K562 (cell line): ENCODE results near the gene P2RX3. TPM values are rescaled to one million over a fixed set of nuclear protein-coding genes. Genes with fewer than 3 reads are reported as not detected.

Experiments
- ATF7 ChIP-seq: fragments of 450-650 bp; IDR thresholded peaks from 2 replicates; pipeline ENCODE4 v1.7.1; 2014; ENCODE audit warnings: mild to moderate bottlenecking, moderate library complexity
- CBX8 ChIP-seq: fragments of 200-600 bp; sonication (generic); IDR thresholded peaks from 2 replicates; pipeline ENCODE4 v1.6.1; 2012; ENCODE audit warnings: borderline replicate concordance, mixed run types, low read depth, mild to moderate bottlenecking, moderate library complexity, mixed read lengths, low read length, control low read depth, inconsistent platforms; ENCODE audit not compliant: poor library complexity, severe bottlenecking; ENCODE audit errors: extremely low read depth
- CCAR2 ChIP-seq: fragments of 200-400 bp; formaldehyde crosslinking; IDR thresholded peaks from 2 replicates; pipeline ENCODE4 v1.6.1; 2017; ENCODE audit warnings: mild to moderate bottlenecking, low read depth, low read length
- ELF1 ChIP-seq: fragments of 200-800 bp; sonication (Bioruptor generic); IDR thresholded peaks from 2 replicates; pipeline ENCODE4 v1.6.1; 2016; ENCODE audit warnings: missing genetic modification characterization, missing compliant biosample characterization
- ERF ChIP-seq: fragments of 450-650 bp; formaldehyde crosslinking; IDR thresholded peaks from 2 replicates; pipeline ENCODE4 v1.4.0; 2020; ENCODE audit warnings: mild to moderate bottlenecking, mixed read lengths
- MAZ ChIP-seq, 2 experiments: fragments of 450-650 bp in 1 of 2; sonication (generic) in 1 of 2; formaldehyde crosslinking; IDR thresholded peaks in 1 of 2; conservative IDR thresholded peaks in 1 of 2; 2 replicates each; pipeline versions ENCODE4 v1.4.0 to v1.5.0; 2020; ENCODE audit warnings: mild to moderate bottlenecking in 1 of 2, missing genetic modification reagents in 1 of 2
- NFIC ChIP-seq: fragments of 450-650 bp; IDR thresholded peaks from 2 replicates; pipeline ENCODE4 v1.6.1; 2017; ENCODE audit warnings: mild to moderate bottlenecking, inconsistent platforms
- PHF20 ChIP-seq: fragments of 450-650 bp; IDR thresholded peaks from 2 replicates; pipeline ENCODE4 v1.6.1; 2018; ENCODE audit not compliant: partially characterized antibody
- RCOR1 ChIP-seq, 2 experiments: IDR thresholded peaks; 2 replicates each; pipeline ENCODE4 v1.6.1; 2012; ENCODE audit warnings: low read depth in 2 of 2, low read length in 2 of 2, borderline replicate concordance in 1 of 2, improper control_type of control experiment in 1 of 2
- RHOXF2B ChIP-seq: fragments of 250-450 bp; sonication (Bioruptor Pico); conservative IDR thresholded peaks from 2 replicates; pipeline ENCODE4 v1.5.1; 2021
- RUNX1 ChIP-seq: sonication (generic); IDR thresholded peaks from 2 replicates; pipeline ENCODE4 v1.6.1; 2016; ENCODE audit warnings: antibody characterized with exemption, low read depth
- STAT5B ChIP-seq: fragments of 250-450 bp; sonication (Bioruptor Pico); IDR thresholded peaks from 2 replicates; pipeline ENCODE4 v1.8.0; 2021; ENCODE audit warnings: mild to moderate bottlenecking, inconsistent platforms
- TAF1 ChIP-seq: IDR thresholded peaks from 2 replicates; pipeline ENCODE4 v1.6.1; 2011; ENCODE audit warnings: mild to moderate bottlenecking, low read length, moderate library complexity; ENCODE audit not compliant: insufficient read depth, control insufficient read depth, severe bottlenecking; ENCODE audit errors: extremely low read depth
- YY1 ChIP-seq, 3 experiments: IDR thresholded peaks; 2 replicates each; pipeline ENCODE4 v1.6.1; 2011; ENCODE audit warnings: low read length in 2 of 3, mild to moderate bottlenecking in 2 of 3, moderate library complexity in 2 of 3, borderline replicate concordance in 1 of 3, control low read depth in 1 of 3, low read depth in 1 of 3; ENCODE audit not compliant: insufficient read depth in 3 of 3, insufficient replicate concordance in 2 of 3, control insufficient read depth in 1 of 3, insufficient read length in 1 of 3; ENCODE audit errors: extremely low read depth in 1 of 3
- ZNF57 ChIP-seq: fragments of 450-650 bp; formaldehyde crosslinking; IDR thresholded peaks from 2 replicates; pipeline ENCODE4 v1.4.0; 2020; ENCODE audit warnings: mild to moderate bottlenecking, moderate library complexity
- ZNF695 ChIP-seq: fragments of 450-650 bp; formaldehyde crosslinking; IDR thresholded peaks from 2 replicates; pipeline ENCODE4 v1.4.0; 2020; ENCODE audit warnings: mild to moderate bottlenecking, moderate library complexity
- polyA plus RNA-seq, 8 experiments: library from polyadenylated mRNA; depleted of rRNA in 4 of 8; stranded (reverse) in 5 of 8; unstranded in 3 of 8; fragments of >200 nt; fragmentation: Nextera tagmentation in 2 of 8; fragmentation: Illumina TruSeq in 1 of 8; extraction: Ambion mirVana in 2 of 8; extraction: Trizol in 1 of 8; gene quantifications; 2 replicates each; pipeline versions ENCODE4 v1.2.1 to v1.2.3, GENCODE V29; 2011 to 2014; ENCODE audit warnings: inconsistent platforms in 1 of 8, missing spikeins in 1 of 8
- total RNA-seq, 7 experiments: library from RNA; depleted of rRNA in 6 of 7; stranded (reverse); fragments of >200 nt in 6 of 7; fragmentation: Illumina TruSeq in 2 of 7; extraction: Trizol in 2 of 7; gene quantifications; 2 replicates each; pipeline versions ENCODE4 v1.2.1 to v1.2.3, GENCODE V29; 2011 to 2021; ENCODE audit warnings: low replicate concordance in 1 of 7
- TF ChIP-seq, protein P1 (sequence below), 3 experiments: IDR thresholded peaks in 2 of 3; conservative IDR thresholded peaks in 1 of 3; 2 replicates each; pipeline ENCODE4 v1.5.1; 2011 to 2012; ENCODE audit warnings: low read length in 3 of 3, mild to moderate bottlenecking in 3 of 3, control low read depth in 2 of 3, improper control_type of control experiment in 1 of 3, inconsistent platforms in 1 of 3, low read depth in 1 of 3, mixed read lengths in 1 of 3, moderate library complexity in 1 of 3; ENCODE audit not compliant: insufficient read depth in 2 of 3
- TF ChIP-seq, protein P2 (sequence below): IDR thresholded peaks from 2 replicates; pipeline ENCODE4 v1.6.1; 2011; ENCODE audit warnings: borderline replicate concordance, low read depth, mild to moderate bottlenecking, moderate library complexity, low read length; ENCODE audit not compliant: insufficient read depth, poor library complexity, severe bottlenecking
- TF ChIP-seq, protein P3 (sequence below): fragments of 450-650 bp; IDR thresholded peaks from 2 replicates; pipeline ENCODE4 v1.6.1; 2016; ENCODE audit warnings: low read depth, mild to moderate bottlenecking, moderate library complexity
- TF ChIP-seq, protein P4 (sequence below): IDR thresholded peaks from 3 replicates; pipeline ENCODE4 v1.6.1; 2011; ENCODE audit warnings: borderline replicate concordance, mild to moderate bottlenecking; ENCODE audit not compliant: insufficient read length, insufficient read depth

P2RX3 gene
- total and polyA plus RNA-seq, 9 of the 15 experiments (the other 6 are each of a cell fraction or from before 2014, with no cell fraction given): not detected

DNA sequence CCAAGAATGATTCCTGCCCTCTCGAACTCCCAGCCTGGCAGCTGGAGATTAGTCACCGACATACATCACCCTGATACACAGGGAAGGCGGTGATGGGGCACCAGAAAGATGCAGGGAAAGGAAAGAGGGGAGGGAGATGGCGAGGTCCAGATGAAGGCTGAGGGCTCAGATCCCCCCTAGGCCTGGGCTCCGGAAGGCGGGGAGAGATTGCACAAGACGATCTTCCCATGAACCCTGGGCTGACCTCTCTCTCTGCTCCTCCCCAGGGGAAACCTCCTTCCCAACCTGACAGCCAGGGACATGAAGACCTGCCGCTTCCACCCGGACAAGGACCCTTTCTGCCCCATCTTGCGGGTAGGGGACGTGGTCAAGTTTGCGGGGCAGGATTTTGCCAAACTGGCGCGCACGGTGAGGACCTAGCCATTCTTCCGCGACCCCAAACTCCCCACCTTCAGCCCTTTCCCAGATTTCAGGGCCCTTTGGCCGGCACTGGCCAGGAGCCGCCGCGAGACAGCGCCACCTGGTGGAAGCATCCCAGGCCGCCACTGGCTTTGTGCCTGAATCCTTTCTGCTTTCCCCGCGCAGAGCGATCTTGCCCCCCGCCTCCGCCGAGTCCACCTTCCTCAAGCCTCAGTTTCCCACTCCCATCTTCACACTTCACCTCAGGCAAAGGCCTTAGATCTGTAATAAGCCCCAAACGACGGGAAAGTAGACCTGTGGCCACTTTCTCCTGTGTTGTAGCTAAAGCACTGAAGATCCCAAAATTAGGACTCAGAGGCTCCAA is 11.5 kb downstream of the P2RX3 start (continued):
- TF ChIP-seq, protein P1, sequence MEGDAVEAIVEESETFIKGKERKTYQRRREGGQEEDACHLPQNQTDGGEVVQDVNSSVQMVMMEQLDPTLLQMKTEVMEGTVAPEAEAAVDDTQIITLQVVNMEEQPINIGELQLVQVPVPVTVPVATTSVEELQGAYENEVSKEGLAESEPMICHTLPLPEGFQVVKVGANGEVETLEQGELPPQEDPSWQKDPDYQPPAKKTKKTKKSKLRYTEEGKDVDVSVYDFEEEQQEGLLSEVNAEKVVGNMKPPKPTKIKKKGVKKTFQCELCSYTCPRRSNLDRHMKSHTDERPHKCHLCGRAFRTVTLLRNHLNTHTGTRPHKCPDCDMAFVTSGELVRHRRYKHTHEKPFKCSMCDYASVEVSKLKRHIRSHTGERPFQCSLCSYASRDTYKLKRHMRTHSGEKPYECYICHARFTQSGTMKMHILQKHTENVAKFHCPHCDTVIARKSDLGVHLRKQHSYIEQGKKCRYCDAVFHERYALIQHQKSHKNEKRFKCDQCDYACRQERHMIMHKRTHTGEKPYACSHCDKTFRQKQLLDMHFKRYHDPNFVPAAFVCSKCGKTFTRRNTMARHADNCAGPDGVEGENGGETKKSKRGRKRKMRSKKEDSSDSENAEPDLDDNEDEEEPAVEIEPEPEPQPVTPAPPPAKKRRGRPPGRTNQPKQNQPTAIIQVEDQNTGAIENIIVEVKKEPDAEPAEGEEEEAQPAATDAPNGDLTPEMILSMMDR (IDR thresholded peaks at IDR 0.05 in 2 of 3, conservative IDR thresholded peaks at IDR 0.05 in 1 of 3; ENCODE audit: insufficient read depth in 2 of 3, low read depth in 1 of 3, low read length in 3 of 3): peak; percentile 81 to 89 (median 83)
- TF ChIP-seq STAT5B (CRISPR knock-in tag) (no peak), ZNF57 (CRISPR knock-in tag) (no peak), YY1 (IDR thresholded peaks at IDR 0.05; ENCODE audit: borderline replicate concordance in 1 of 3, control insufficient read depth in 1 of 3, extremely low read depth in 1 of 3, insufficient read depth in 3 of 3, insufficient read length in 1 of 3, insufficient replicate concordance in 2 of 3, low read depth in 1 of 3, low read length in 2 of 3) (peak in 2 of 3 experiments; percentile 24 to 44), CCAR2 (no peak), RUNX1 (0 out of 2 replicates have a peak, but pooled peaks have one; percentile 20), ERF (CRISPR knock-in tag) (no peak), CBX8 (no peak), ELF1 (tag) (no peak), ZNF695 (no peak), ATF7 (0 out of 2 replicates have a peak, but pooled peaks have one; percentile 23), MAZ (CRISPR knock-in tag; conservative IDR thresholded peaks at IDR 0.05 in 1 of 2, IDR thresholded peaks at IDR 0.05 in 1 of 2) (0 out of 4 replicates have a peak, but pooled peaks of 1 of the 2 experiments have one; percentile 21), TAF1 (no peak), NFIC (peak; percentile 87), RHOXF2B (CRISPR knock-in tag) (no peak), PHF20 (peak; percentile 21), RCOR1 (IDR thresholded peaks at IDR 0.05; ENCODE audit: borderline replicate concordance in 1 of 2, low read depth in 2 of 2, low read length in 2 of 2) (peak in 1 of 2 experiments; percentile 85; a peak in 2 of 4 replicates)
- TF ChIP-seq, protein P2, sequence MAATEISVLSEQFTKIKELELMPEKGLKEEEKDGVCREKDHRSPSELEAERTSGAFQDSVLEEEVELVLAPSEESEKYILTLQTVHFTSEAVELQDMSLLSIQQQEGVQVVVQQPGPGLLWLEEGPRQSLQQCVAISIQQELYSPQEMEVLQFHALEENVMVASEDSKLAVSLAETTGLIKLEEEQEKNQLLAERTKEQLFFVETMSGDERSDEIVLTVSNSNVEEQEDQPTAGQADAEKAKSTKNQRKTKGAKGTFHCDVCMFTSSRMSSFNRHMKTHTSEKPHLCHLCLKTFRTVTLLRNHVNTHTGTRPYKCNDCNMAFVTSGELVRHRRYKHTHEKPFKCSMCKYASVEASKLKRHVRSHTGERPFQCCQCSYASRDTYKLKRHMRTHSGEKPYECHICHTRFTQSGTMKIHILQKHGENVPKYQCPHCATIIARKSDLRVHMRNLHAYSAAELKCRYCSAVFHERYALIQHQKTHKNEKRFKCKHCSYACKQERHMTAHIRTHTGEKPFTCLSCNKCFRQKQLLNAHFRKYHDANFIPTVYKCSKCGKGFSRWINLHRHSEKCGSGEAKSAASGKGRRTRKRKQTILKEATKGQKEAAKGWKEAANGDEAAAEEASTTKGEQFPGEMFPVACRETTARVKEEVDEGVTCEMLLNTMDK: peak; percentile 28
- TF ChIP-seq, protein P3, sequence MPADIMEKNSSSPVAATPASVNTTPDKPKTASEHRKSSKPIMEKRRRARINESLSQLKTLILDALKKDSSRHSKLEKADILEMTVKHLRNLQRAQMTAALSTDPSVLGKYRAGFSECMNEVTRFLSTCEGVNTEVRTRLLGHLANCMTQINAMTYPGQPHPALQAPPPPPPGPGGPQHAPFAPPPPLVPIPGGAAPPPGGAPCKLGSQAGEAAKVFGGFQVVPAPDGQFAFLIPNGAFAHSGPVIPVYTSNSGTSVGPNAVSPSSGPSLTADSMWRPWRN: no peak
- TF ChIP-seq, protein P4, sequence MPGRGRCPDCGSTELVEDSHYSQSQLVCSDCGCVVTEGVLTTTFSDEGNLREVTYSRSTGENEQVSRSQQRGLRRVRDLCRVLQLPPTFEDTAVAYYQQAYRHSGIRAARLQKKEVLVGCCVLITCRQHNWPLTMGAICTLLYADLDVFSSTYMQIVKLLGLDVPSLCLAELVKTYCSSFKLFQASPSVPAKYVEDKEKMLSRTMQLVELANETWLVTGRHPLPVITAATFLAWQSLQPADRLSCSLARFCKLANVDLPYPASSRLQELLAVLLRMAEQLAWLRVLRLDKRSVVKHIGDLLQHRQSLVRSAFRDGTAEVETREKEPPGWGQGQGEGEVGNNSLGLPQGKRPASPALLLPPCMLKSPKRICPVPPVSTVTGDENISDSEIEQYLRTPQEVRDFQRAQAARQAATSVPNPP: no peak
